DOHH2 (cell line): ENCODE results near the gene FARP2.

Source experiments
- EZH2phosphoT487 ChIP-seq: fragments of 200-600 bp; sonication (generic); IDR thresholded peaks from 2 replicates; pipeline ENCODE4 v1.6.1; 2017; ENCODE audit warnings: borderline replicate concordance, mild to moderate bottlenecking, antibody characterized with exemption, low read length, moderate library complexity, mixed read lengths
- TF ChIP-seq, protein P1 (sequence below): fragments of 200-600 bp; sonication (generic); IDR thresholded peaks from one replicate; pipeline ENCODE4 v1.5.1; 2014; ENCODE audit warnings: antibody characterized with exemption, mild to moderate bottlenecking, low read depth, low read length; ENCODE audit not compliant: poor library complexity, severe bottlenecking

DNA sequence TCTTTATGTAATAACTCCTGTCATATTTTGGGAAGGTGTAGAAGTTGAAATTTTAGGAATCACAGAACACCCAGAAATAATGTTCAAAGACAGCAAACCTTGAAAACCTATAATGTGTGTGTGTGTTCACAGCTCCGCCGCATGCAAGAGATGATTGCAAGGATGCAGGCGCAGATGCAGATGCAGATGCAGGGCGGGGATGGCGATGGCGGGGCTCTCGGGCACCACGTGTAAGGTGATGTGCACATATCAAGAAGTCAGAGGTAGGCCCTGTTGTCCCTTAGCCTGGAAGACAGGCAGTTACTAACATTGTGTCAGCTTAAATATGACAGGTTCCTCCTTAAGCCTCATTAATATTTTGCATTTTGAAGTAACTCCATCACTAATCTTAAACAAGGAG lies 6.1 kb upstream of the FARP2 start:
- TF ChIP-seq, protein P1, sequence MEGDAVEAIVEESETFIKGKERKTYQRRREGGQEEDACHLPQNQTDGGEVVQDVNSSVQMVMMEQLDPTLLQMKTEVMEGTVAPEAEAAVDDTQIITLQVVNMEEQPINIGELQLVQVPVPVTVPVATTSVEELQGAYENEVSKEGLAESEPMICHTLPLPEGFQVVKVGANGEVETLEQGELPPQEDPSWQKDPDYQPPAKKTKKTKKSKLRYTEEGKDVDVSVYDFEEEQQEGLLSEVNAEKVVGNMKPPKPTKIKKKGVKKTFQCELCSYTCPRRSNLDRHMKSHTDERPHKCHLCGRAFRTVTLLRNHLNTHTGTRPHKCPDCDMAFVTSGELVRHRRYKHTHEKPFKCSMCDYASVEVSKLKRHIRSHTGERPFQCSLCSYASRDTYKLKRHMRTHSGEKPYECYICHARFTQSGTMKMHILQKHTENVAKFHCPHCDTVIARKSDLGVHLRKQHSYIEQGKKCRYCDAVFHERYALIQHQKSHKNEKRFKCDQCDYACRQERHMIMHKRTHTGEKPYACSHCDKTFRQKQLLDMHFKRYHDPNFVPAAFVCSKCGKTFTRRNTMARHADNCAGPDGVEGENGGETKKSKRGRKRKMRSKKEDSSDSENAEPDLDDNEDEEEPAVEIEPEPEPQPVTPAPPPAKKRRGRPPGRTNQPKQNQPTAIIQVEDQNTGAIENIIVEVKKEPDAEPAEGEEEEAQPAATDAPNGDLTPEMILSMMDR = no peak
- TF ChIP-seq EZH2phosphoT487 = no peak
